MCF 10A (cell line): Measurements from ENCODE around the gene SCD5. TPM values are rescaled to one million over a fixed set of nuclear protein-coding genes. Genes with fewer than 3 reads are reported as not detected.

ENCODE experiments used
- BruUV-seq: library from RNA; stranded (reverse); fragments of 400-500 nt; replicated peaks from 2 replicates; lab custom pipeline; 2021; lab: Mats Ljungman, UMichigan
- CTCF ChIA-PET: fragments of 300-600 bp; sonication (Branson Sonifier 250); formaldehyde crosslinking; extraction: SDS; loops from one replicate; lab custom pipeline; 2021; ENCODE audit warnings: antibody characterized with exemption, inconsistent platforms; lab: Yijun Ruan, JAX
- POLR2A ChIA-PET: fragments of 300-600, 350-650 bp; sonication (Branson Sonifier 250); formaldehyde crosslinking; extraction: SDS; loops from one replicate; lab custom pipeline; 2020; ENCODE audit warnings: antibody characterized with exemption, inconsistent platforms; lab: Yijun Ruan, JAX
- DNase-seq: peaks from one replicate; pipeline ENCODE4 v3.0.0-alpha.2; 2018; ENCODE audit not compliant: unreplicated experiment
- H3K27ac Mint-ChIP-seq: one replicate; pipeline ENCODE4 v1.8.0; 2022; ENCODE audit warnings: mild to moderate bottlenecking, low read depth, mixed read lengths; ENCODE audit not compliant: unreplicated experiment
- H3K27me3 Mint-ChIP-seq: one replicate; pipeline ENCODE4 v1.8.0; 2022; ENCODE audit warnings: mixed read lengths; ENCODE audit not compliant: insufficient read depth, unreplicated experiment
- H3K36me3 Mint-ChIP-seq: one replicate; pipeline ENCODE4 v1.8.0; 2022; ENCODE audit warnings: mild to moderate bottlenecking, moderate library complexity, mixed read lengths; ENCODE audit not compliant: insufficient read depth, unreplicated experiment
- H3K4me1 Mint-ChIP-seq: one replicate; pipeline ENCODE4 v1.8.0; 2022; ENCODE audit warnings: mixed read lengths; ENCODE audit not compliant: insufficient read depth, unreplicated experiment
- H3K4me3 Mint-ChIP-seq: one replicate; pipeline ENCODE4 v1.8.0; 2022; ENCODE audit warnings: mild to moderate bottlenecking, moderate library complexity, mixed read lengths; ENCODE audit not compliant: unreplicated experiment
- H3K9me3 Mint-ChIP-seq: one replicate; pipeline ENCODE4 v1.8.0; 2022; ENCODE audit warnings: mixed read lengths; ENCODE audit not compliant: unreplicated experiment
- CTCF ChIP-seq: fragments of 200-600 bp; IDR thresholded peaks from one replicate; pipeline ENCODE4 v1.8.0; 2022; ENCODE audit warnings: antibody characterized with exemption, mild to moderate bottlenecking; ENCODE audit not compliant: unreplicated experiment
- intact Hi-C: fragments of 100-400 bp; cut with micrococcal nuclease; formaldehyde crosslinking; loops from 2 replicates; pipeline ENCODE4 v1.14.1; 2022
- total RNA-seq: library from RNA; stranded (reverse); gene quantifications from 2 replicates; pipeline ENCODE4 v1.2.3, GENCODE V29; 2022

SCD5 gene
- total RNA-seq, 1 experiment from 2014 or later = 3.6 TPM

- Mint-ChIP-seq H3K36me3 (no peaks in the 10 kb centered on the region), H3K27me3 (no peaks in the 10 kb centered on the region), H3K4me1 (peaks cover 26% of the 10 kb centered on the region), H3K27ac (no peak overlapping the region), H3K4me3 (no peak overlapping the region), H3K9me3 (no peaks in the 10 kb centered on the region)
- BruUV-seq = no TSS peak
- TF ChIP-seq CTCF = no peak
- CTCF ChIA-PET = no interaction called here
- POLR2A ChIA-PET = interaction anchor here (0.6 to 1.0 kb wide), 2 partner anchors 20 to 29 kb away, joined by 3 to 4 read pairs; no protein-coding TSS in a partner anchor
- intact Hi-C loops = no loop called here
- no peak for DNase-seq
Observed at GRCh38 chr4:82780170-82780751, 18.3 kb downstream of the SCD5 start.

- H3K36me3 Mint-ChIP-seq = no peaks in the 10 kb centered on the region
- POLR2A ChIA-PET = interaction anchor here (0.8 kb wide), 1 partner anchor 26 kb away, joined by 3 read pairs; no protein-coding TSS in a partner anchor
- no peaks in the 10 kb centered on the region for H3K27me3 Mint-ChIP-seq
- peaks cover 16% of the 10 kb centered on the region for H3K4me1 Mint-ChIP-seq
- TF ChIP-seq CTCF = no peak
- BruUV-seq = no TSS peak
- no peak overlapping the region for H3K4me3 Mint-ChIP-seq
- intact Hi-C loops = no loop called here
- CTCF ChIA-PET = interaction anchor here (1.0 kb wide), 1 partner anchor 24 kb away, joined by 3 read pairs; no protein-coding TSS in a partner anchor
- H3K9me3 Mint-ChIP-seq = no peaks in the 10 kb centered on the region
- H3K27ac Mint-ChIP-seq = no peak overlapping the region
- DNase-seq = peak; percentile 38
Observed at GRCh38 chr4:82779032-82779431, 19.6 kb downstream of the SCD5 start.

GRCh38 chr4:82777857-82778525, 20.6 kb downstream of the SCD5 start:
- no peak for TF ChIP-seq CTCF
- POLR2A ChIA-PET = interaction anchor here (0.6 kb wide), 1 partner anchor 9 kb away, joined by 3 read pairs; no protein-coding TSS in a partner anchor

GRCh38 chr4:82776925-82777542, 21.6 kb downstream of the SCD5 start:
- POLR2A ChIA-PET = interaction anchor here (1.3 kb wide), 1 partner anchor 8 kb away, joined by 6 read pairs; no protein-coding TSS in a partner anchor
- intact Hi-C loops = no loop called here
- Mint-ChIP-seq H3K9me3 (no peaks in the 10 kb centered on the region), H3K27ac (no peak overlapping the region), H3K36me3 (no peaks in the 10 kb centered on the region), H3K4me3 (no peak overlapping the region), H3K4me1 (peaks cover 10% of the 10 kb centered on the region), H3K27me3 (no peaks in the 10 kb centered on the region)
- CTCF ChIA-PET = interaction anchor here (2.0 kb wide), 1 partner anchor 56 kb away, joined by 6 read pairs; no protein-coding TSS in a partner anchor
- no TSS peak for BruUV-seq
- TF ChIP-seq CTCF = no peak
- DNase-seq = peak; percentile 37

More at GRCh38 chr4:82777857-82778525, 20.6 kb downstream of the SCD5 start:
- no peak for DNase-seq
- Mint-ChIP-seq H3K4me3 (no peak overlapping the region), H3K27ac (no peak overlapping the region), H3K36me3 (no peaks in the 10 kb centered on the region), H3K4me1 (peaks cover 16% of the 10 kb centered on the region), H3K9me3 (no peaks in the 10 kb centered on the region), H3K27me3 (no peaks in the 10 kb centered on the region)
- intact Hi-C loops = no loop called here
- CTCF ChIA-PET = interaction anchor here (0.6 to 1.0 kb wide), 2 partner anchors 25 to 26 kb away, joined by 3 read pairs; no protein-coding TSS in a partner anchor
- BruUV-seq = no TSS peak
